Smooth muscle cell of the coronary artery (primary cell): ENCODE measurements around the gene EIF4ENIF1. TPM values are rescaled to one million over a fixed set of nuclear protein-coding genes. Genes with fewer than 3 reads are reported as not detected.

Source experiments
- total RNA-seq: library from RNA; depleted of rRNA; stranded (reverse); fragments of >200 nt; gene quantifications from 2 replicates; pipeline ENCODE4 v1.2.3, GENCODE V29; 2014; ENCODE audit warnings: low replicate concordance

Gene EIF4ENIF1, protein sequence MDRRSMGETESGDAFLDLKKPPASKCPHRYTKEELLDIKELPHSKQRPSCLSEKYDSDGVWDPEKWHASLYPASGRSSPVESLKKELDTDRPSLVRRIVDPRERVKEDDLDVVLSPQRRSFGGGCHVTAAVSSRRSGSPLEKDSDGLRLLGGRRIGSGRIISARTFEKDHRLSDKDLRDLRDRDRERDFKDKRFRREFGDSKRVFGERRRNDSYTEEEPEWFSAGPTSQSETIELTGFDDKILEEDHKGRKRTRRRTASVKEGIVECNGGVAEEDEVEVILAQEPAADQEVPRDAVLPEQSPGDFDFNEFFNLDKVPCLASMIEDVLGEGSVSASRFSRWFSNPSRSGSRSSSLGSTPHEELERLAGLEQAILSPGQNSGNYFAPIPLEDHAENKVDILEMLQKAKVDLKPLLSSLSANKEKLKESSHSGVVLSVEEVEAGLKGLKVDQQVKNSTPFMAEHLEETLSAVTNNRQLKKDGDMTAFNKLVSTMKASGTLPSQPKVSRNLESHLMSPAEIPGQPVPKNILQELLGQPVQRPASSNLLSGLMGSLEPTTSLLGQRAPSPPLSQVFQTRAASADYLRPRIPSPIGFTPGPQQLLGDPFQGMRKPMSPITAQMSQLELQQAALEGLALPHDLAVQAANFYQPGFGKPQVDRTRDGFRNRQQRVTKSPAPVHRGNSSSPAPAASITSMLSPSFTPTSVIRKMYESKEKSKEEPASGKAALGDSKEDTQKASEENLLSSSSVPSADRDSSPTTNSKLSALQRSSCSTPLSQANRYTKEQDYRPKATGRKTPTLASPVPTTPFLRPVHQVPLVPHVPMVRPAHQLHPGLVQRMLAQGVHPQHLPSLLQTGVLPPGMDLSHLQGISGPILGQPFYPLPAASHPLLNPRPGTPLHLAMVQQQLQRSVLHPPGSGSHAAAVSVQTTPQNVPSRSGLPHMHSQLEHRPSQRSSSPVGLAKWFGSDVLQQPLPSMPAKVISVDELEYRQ
- total RNA-seq = 7.7 and 11.1 TPM in 2 replicates

GRCh38 chr22:31489632-31490495 is at the start of gene EIF4ENIF1:
Gene EIF4ENIF1 (minus strand): TSS chr22:31489842. CDS start chr22:31488718, 1,124 bp downstream.

GRCh38 chr22:31496007-31496734 is 6.5 kb upstream of the EIF4ENIF1 start, which contains the start of gene SFI1:
Gene SFI1 (plus strand): TSS chr22:31496536. CDS start chr22:31508285, 11,749 bp downstream.

GRCh38 chr22:31399211-31400022 is 90.2 kb downstream of the EIF4ENIF1 start, which contains the start of gene DRG1:
Gene DRG1 (plus strand): TSS chr22:31399604. CDS start chr22:31399684, 80 bp downstream.

Other genes with a start within 250 kb of the EIF4ENIF1 start
- gene PIK3IP1, start 197.4 kb downstream of the EIF4ENIF1 start, total RNA-seq = 33.2 and 42.7 TPM in 2 replicates
- gene PATZ1, start 143.5 kb downstream of the EIF4ENIF1 start, total RNA-seq = 5.3 and 10.4 TPM in 2 replicates
- 79.5 and 104 TPM in 2 replicates for gene DRG1, start 90.2 kb downstream of the EIF4ENIF1 start, total RNA-seq
- gene SFI1, start 6.7 kb upstream of the EIF4ENIF1 start, total RNA-seq = 8.9 and 13.3 TPM in 2 replicates
- 13.5 and 24.4 TPM in 2 replicates for gene PISD, start 172.4 kb upstream of the EIF4ENIF1 start, total RNA-seq